HG03066 (cell line): ENCODE data around the gene NXF1.
"Not testable (repeated sequence)": the region's sequence is repeated elsewhere in the genome, so short reads cannot be mapped to it uniquely, and the experiment has no call there.

ENCODE experiments used
- ATAC-seq: cut with Tn5 transposase; IDR thresholded peaks from one replicate; pipeline ENCODE4 v1.9.1; 2021; ENCODE audit warnings: low read depth; ENCODE audit not compliant: unreplicated experiment

Gene NXF1

DNA sequence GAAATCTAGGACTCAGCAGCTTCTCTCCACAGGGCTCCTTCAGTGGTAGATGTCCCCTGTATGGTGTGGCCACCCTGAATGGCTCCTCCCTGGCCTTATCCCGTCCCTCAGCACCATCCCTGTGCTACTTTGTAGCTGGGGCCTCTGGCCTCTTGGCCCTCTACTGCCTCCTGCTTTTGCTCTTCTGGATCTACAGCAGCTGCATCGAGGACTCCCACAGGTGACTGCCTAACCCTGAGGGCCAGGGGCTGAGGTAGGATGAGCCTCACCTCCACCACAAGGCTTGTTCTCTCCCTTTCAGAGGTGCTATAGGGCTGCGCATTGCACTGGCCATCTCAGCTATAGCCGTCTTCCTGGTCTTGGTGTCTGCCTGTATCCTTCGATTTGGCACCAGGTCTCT, 16.2 kb downstream of the NXF1 start:
- no peak for ATAC-seq

DNA sequence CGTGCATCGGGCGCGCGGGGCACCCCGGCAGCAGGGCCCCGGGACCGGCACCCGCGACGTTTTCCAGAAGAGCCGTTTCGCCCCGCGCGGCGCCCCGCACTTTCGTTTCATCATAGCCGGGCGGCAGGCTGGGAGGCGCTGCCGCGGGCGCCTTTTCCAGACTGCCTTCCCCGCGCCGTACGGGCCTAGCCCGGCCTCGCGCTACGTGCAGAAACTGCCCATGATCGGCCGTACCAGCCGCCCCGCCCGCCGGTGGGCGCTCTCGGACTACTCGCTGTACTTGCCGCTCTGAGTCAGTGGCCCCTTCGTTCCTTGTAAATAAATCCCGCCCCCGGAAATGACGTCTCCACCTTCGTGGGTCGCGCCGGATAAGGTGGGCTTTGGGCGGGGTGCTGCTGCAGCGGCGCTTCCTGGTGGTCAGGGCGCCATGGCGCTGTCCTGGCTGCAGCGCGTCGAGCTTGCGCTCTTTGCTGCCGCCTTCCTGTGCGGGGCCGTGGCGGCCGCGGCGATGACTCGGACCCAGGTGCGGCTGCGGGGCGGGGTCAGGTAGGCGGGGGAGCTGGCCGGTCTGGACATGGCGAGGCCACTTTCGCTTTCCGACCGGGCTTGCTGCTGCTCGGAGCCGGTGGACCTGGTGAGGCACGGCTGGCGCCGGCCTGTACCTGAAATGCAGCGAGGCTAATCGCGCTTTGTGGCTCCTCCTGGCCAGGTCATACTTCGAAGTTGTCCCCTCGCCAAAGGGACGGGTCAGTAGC, 18.1 kb downstream of the NXF1 start, which contains the start of gene TMEM179B:
Gene TMEM179B (plus strand): TSS at position 398 of the 755 bp plus-strand sequence. CDS start 30 bp downstream, at position 428.
- peak; percentile 66 for ATAC-seq

DNA sequence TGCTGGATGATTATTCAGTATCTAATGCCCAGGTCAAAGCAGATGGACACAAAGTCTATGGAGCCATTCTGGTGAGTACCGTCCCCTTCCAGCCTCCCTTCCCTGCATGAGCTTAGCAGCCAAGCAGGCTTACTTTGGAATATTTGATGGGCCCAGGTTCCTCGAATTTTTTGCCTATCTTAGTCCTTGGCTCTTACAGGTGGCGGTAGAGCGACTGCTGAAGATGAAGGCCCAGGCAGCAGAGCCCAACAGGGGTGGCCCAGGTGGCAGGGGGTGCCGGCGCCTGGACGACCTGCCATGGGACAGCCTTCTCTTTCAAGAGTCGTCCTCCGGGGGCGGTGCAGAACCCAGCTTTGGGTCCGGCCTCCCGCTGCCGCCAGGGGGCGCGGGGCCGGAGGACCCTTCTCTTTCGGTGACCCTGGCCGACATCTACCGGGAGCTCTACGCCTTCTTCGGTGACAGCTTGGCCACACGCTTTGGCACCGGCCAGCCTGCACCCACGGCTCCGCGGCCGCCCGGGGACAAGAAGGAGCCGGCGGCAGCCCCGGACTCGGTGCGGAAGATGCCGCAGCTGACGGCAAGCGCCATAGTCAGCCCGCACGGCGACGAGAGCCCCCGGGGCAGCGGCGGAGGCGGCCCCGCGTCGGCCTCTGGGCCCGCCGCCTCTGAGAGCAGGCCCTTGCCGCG, 18.8 kb downstream of the NXF1 start:
- peak; percentile 73 for ATAC-seq

GRCh38 chr11:62782753-62783152, 22.5 kb downstream of the NXF1 start:
- ATAC-seq: no peak

DNA sequence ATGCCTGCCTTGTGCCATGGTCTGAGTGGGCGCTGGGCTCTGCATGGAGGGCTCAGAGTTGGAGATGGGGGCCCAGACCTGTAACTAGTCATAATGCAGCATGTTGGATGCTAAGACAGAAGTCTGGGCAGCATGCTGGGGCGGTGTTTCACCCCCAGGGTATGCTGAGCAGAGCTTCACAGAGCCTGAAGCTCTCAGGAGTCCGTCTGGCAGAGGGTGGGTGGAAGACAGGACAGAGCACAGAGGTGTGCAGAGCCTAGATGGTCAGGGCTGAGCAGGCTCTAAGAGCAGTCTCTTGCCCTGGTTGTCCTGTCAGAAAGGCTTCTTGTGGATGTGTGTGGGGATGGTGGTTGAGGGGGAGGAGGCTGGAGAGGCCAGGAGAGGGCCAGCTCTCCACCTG, 26.8 kb downstream of the NXF1 start:
- ATAC-seq: no peak

DNA sequence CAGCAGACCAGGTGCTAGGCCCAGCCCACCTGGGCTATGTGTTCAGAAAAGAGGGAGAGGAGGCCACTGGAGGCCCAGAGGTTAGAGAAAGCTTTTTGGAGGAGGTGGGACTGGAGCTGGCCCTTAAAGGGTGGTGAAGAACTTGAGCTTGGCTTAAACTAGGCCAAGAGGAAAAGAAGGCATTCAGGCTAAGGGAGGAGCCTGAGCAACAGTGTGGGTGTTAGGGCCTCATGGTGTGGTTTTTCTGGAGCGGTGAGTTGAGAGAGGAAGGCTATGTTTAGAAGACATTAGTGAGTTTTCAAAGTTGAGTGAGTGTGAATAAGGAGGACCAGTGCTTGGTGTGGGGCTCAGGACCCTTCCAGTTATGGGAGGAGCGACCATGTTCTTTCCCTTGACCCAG, 27.9 kb downstream of the NXF1 start:
- ATAC-seq: no peak

- ATAC-seq: no peak
These were observed 29.6 kb downstream of the NXF1 start for GRCh38 chr11:62775646-62776045.

- ATAC-seq: no peak
These were observed 30.8 kb downstream of the NXF1 start for GRCh38 chr11:62774407-62774806.

GRCh38 chr11:62771144-62772021, 33.9 kb downstream of the NXF1 start, which contains the start of gene TAF6L:
Gene TAF6L (plus strand): TSS chr11:62771396. CDS start chr11:62775784, 4,388 bp downstream.
- peak; percentile 68 for ATAC-seq

- ATAC-seq: no peak
These were observed 34.5 kb downstream of the NXF1 start for GRCh38 chr11:62770778-62771143.

GRCh38 chr11:62760867-62761227, 44.4 kb downstream of the NXF1 start:
- not testable (repeated sequence) for ATAC-seq

DNA sequence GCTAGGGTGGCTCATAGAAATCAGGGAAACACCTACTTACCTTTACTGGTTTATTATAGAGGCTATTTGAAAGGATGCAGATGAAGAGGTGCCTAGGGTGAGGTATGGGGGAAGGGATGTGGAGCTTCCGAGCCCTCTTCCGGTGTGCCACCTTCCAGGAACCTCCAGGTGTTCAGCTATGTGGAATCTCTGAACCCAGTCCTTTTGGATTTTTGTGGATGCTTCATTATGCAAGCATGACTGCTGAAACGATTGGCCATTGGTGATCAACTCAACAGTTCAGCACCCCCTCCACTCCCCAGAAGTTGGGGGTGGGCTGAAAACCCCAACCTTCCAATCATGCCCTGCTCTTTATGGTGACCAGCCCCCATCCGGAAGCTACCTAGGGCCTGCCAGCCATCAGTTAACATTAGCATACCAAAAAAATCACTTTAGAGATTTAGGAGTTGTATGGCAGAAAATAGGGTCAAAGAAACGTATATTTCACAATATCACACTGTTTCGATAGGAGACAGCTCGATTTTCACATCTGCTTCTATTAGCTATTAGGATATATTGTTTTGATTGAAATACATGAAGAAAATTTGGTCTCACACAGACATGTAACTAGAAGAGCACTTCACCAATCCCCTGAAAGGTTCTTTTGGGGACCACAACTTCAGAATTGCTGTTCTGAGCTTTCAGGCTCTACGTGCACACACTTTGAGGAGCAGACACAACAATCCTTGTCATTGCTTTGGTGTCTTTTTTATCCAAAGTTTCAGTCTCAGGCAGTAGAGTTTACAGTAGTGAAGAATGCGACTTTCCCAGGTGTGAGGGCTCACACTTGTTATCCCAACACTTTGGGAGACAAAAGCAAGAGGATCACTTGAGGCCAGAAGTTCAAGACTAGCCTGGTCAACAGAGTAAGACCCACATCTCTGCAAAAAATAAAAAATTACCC, 47.1 kb downstream of the NXF1 start:
- no peak for ATAC-seq

- no peak for ATAC-seq
These were observed 50.1 kb downstream of the NXF1 start for GRCh38 chr11:62755086-62755615.

DNA sequence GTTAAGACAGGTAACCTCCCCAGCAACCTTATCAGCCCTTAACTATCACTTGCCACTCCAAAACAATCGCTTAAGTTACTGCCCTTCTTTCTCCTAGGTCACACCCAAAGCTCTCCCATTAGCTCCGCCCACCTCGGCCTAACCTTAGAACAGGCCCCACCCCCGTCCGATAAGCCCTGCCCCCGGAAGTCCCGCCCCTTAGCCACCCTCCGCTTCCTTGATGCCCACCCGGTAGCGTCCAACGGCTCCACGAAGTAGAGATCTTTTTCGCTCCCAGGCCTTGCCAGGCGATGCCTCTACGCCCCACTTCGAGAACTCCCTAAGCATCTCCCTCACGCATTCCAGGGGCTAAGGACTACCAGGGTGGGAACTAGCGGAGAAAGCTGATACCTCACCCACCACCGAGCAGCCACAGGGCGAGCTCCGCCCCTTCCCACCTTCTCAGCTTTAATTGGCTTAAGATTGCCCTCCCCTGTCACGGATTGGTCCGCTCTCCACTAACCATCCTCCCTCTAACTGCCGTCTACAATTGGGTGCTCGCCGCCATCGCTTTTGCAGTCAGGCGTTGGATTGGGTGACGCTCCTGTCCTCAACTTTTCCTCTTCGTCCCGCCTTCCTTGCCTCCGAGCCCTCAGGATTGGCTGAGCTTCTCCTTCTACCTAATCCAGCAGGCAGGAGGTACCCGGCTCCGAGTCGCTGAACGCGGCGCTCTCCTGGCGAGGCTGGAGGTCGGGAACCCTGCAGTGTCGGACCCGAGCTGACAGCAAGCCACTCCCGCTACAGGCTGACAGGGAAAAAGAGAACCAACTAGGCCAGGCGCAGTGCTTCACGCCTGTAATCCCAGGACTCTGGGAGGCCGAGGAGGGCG, 51.3 kb downstream of the NXF1 start, which contains the start of gene ZBTB3:
Gene ZBTB3 (minus strand): TSS at position 425 of the 868 bp plus-strand sequence. CDS start 496 bp downstream, outside the sequence.
- peak; percentile 97 for ATAC-seq

DNA sequence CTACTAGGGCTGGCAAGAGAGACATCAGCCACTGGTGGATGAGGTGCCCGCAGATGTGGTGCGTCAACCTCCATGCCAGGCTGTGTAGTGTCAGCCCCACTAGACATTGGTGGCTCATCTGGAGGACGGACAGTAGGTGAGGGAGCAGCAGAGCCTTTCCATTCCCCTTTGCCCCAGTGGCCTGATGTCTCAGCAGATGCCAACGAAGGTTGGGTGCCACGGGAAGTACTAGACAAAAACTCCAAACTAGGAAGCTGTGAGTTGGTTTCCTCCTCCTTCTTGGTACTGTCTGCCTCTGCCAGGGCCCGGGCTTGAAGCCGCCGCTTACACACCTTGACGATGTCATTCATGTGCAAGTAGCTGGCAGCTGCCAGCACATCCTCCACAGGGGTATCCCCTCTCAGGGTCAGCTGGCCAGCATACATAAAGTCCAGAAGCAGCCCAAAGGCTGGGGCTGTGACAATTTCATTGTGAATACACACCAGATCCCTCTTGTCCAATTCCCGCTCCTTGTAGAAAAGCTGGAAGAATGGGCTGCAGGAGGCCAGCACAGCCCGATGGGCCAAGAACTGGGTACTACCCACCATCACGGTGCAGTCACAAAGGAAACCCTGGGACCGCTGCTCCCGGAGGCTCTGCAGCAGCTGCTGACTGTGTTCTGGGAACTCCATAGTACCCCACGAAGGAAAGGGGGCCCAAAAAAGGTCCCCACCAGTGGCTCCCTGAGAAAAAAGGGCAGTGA, 52.1 kb downstream of the NXF1 start:
- ATAC-seq: no peak

DNA sequence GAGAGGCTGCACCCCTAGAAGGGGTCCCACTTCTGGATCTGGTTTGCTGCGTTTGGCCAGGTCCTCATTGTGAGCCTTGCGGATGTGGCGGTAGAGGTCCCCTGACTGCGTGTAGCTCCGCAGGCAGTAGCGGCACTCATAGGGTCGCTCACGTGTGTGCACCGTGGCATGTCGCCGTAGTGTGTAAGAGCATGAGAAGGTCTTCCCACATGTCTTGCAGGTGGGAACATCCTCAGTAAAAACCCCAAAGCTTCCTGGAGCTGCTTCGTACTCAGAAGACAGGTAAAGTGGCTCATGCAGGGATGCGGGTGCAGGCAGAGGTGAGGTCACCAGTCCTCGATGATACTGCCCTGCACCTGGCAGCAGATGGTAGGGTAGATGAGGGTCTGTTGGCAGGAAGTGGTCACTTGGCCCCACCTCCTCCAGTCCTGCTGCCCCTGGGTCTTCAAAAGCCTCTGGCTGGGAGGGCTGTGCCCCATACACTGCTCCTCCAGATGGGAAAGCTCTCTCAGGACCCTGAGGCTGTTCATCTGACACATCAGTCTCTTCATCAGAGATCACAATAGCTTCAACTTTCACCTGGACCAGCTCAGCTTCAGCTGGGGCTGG, 53.0 kb downstream of the NXF1 start:
- ATAC-seq: no peak

GRCh38 chr11:62749931-62750330, 55.3 kb downstream of the NXF1 start:
- not testable (repeated sequence) for ATAC-seq
